Esophagus squamous epithelium (tissue), 5 donors: ENCODE measurements around the gene PP2D1. TPM values are rescaled to one million over a fixed set of nuclear protein-coding genes. Genes with fewer than 3 reads are reported as not detected.
"Not testable (repeated sequence)": the region's sequence is repeated elsewhere in the genome, so short reads cannot be mapped to it uniquely, and the experiment has no call there.

Experiments used
- DNase-seq: peaks from one replicate; lab custom pipeline; 2025; lab: John Stamatoyannopoulos, UW
- H3K27ac ChIP-seq, 4 donors: fragments of 200-600 bp; sonication (generic); one replicate each; pipeline ENCODE4 v1.5.1; 2016 to 2019; ENCODE audit warnings: mild to moderate bottlenecking in 1 of 4
- H3K27me3 ChIP-seq, 4 donors: fragments of 200-600 bp; sonication (generic); 1 replicate in 3 of 4; 2 replicates in 1 of 4; pipeline versions ENCODE4 v1.5.1 to v1.6.0; 2017 to 2021; ENCODE audit warnings: antibody characterized with exemption in 1 of 4
- H3K36me3 ChIP-seq, 3 donors: fragments of 200-600 bp; sonication (generic); one replicate each; pipeline ENCODE4 v1.5.1; 2016 to 2019
- H3K4me1 ChIP-seq, 3 donors: fragments of 200-600 bp; sonication (generic); one replicate each; pipeline ENCODE4 v1.5.1; 2017 to 2019
- H3K4me3 ChIP-seq, 4 donors: fragments of 200-600 bp; sonication (generic); 1 replicate in 3 of 4; 2 replicates in 1 of 4; pipeline ENCODE4 v1.5.1; 2016 to 2019; ENCODE audit warnings: mild to moderate bottlenecking in 2 of 4, moderate library complexity in 1 of 4
- H3K9me3 ChIP-seq, 3 donors: fragments of 200-600 bp; sonication (generic); one replicate each; pipeline ENCODE4 v1.5.1; 2016 to 2019
- CTCF ChIP-seq, 6 experiments: fragments of 450-650 bp in 4 of 6; fragments of 200-600 bp in 2 of 6; sonication (generic) in 2 of 6; IDR thresholded peaks; one replicate each; pipeline ENCODE4 v1.5.1; 2016 to 2019; ENCODE audit warnings: antibody characterized with exemption in 6 of 6, mild to moderate bottlenecking in 4 of 6, moderate library complexity in 4 of 6
- POLR2A ChIP-seq, 4 donors: fragments of 450-650 bp; IDR thresholded peaks; one replicate each; pipeline ENCODE4 v1.6.1; 2017; ENCODE audit warnings: antibody characterized with exemption in 4 of 4, mild to moderate bottlenecking in 4 of 4, moderate library complexity in 3 of 4
- WGBS, 2 donors: methylation state at CpG; one replicate each; pipeline ENCODE4 v1.1.5; 2018; 5-methylcytosine and 5-hydroxymethylcytosine counted together
- intact Hi-C: fragments of 100-400 bp; cut with DNase I; formaldehyde crosslinking; loops from one replicate; pipeline ENCODE4 v1.15.0; 2022
- total RNA-seq, 4 donors: library from RNA; depleted of rRNA; stranded (reverse); fragments of >200 nt; gene quantifications; one replicate each; pipeline ENCODE4 v1.1.0, GENCODE V29; 2016
- donor health status: DM: yes; HTN: yes; CAD: no.

Gene PP2D1
- total RNA-seq, 4 donors from 2014 or later = not detected

DNA sequence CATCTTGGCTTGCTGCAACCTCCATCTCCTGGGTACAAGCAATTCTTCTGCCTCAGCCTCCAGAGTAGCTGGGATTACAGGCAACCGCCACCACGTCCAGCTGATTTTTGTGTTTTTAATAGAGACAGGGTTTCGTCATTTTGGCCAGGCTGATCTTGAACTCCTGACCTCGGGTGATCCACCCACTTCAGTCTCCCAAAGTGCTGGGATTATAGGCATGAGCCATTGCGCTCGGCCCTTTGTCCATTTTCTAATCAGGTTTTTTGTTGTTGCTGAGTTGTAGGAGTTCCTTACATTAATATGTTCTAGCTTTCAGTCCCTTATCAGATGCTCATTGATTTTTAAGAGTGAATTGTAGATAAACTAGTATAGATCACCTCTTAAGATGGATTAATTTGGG is 44.9 kb downstream of the PP2D1 start:
- no peak overlapping the region for H3K4me3 ChIP-seq
- no peaks in the 10 kb centered on the region for H3K9me3 ChIP-seq
- DNase-seq = no peak
- no peaks in the 10 kb centered on the region for H3K27me3 ChIP-seq
- TF ChIP-seq CTCF (IDR thresholded peaks at IDR 0.05) = no peak
- TF ChIP-seq POLR2A (IDR thresholded peaks at IDR 0.05) = no peak
- peaks cover 0 to 19% (median 0%) of the 10 kb centered on the region in 3 donors for H3K36me3 ChIP-seq
- intact Hi-C loops = no loop called here
- no peak overlapping the region for H3K27ac ChIP-seq
- peaks cover 0 to 31% (median 9%) of the 10 kb centered on the region in 3 donors for H3K4me1 ChIP-seq
- 80 to 90% methylated on average over 6 of the region's 6 CpGs for WGBS, 2 donors

- peaks cover 0 to 40% (median 0%) of the 10 kb centered on the region in 3 donors for H3K4me1 ChIP-seq
- H3K27ac ChIP-seq = no peak overlapping the region
- DNase-seq = no peak
- intact Hi-C loops = no loop called here
- peaks cover 0 to 25% (median 0%) of the 10 kb centered on the region in 3 donors for H3K36me3 ChIP-seq
- no peaks in the 10 kb centered on the region for H3K9me3 ChIP-seq
- H3K27me3 ChIP-seq = no peaks in the 10 kb centered on the region
- TF ChIP-seq POLR2A (IDR thresholded peaks at IDR 0.05) (no peak), CTCF (IDR thresholded peaks at IDR 0.05) (no peak)
- 89 to 93% methylated on average over 3 to 4 of the region's 4 CpGs for WGBS, 2 donors
- no peak overlapping the region for H3K4me3 ChIP-seq
These were observed 50.1 kb downstream of the PP2D1 start for GRCh38 chr3:19961960-19962359.

- TF ChIP-seq CTCF (IDR thresholded peaks at IDR 0.05) (no peak), POLR2A (IDR thresholded peaks at IDR 0.05) (no peak)
- H3K4me3 ChIP-seq = no peak overlapping the region
- H3K9me3 ChIP-seq = no peaks in the 10 kb centered on the region
- intact Hi-C loops = no loop called here
- peaks cover 0 to 37% (median 0%) of the 10 kb centered on the region in 3 donors for H3K36me3 ChIP-seq
- WGBS, 2 donors = 71 to 75% methylated on average over 4 of the region's 4 CpGs
- H3K27ac ChIP-seq = no peak overlapping the region
- no peak for DNase-seq
- no peaks in the 10 kb centered on the region for H3K27me3 ChIP-seq
- peaks cover 0 to 37% (median 0%) of the 10 kb centered on the region in 3 donors for H3K4me1 ChIP-seq
These were observed 51.4 kb downstream of the PP2D1 start for GRCh38 chr3:19960696-19961095.

DNA sequence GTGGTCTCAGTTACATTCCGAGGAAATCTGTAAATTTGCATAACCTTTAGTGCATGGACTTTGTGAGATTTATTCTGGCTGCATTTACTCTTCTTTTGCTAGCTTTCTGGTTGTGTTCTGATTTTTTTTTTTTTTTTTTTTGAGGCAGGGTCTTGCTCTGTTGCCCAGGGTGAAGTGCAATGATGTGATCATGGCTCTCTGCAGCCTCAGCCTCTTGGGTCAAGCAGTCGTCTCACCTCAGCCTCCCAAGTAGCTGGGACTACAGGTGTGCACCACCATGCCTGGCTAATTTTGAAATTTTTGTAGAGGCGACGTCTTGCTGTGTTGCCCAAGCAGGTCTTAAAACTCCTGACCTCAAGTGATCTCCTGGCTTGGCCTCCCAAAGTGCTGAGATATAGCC is 52.6 kb downstream of the PP2D1 start:
- Histone ChIP-seq H3K27me3 (no peaks in the 10 kb centered on the region), H3K9me3 (no peaks in the 10 kb centered on the region), H3K4me1 (peaks cover 0 to 25% (median 0%) of the 10 kb centered on the region in 3 donors), H3K4me3 (no peak overlapping the region), H3K27ac (no peak overlapping the region), H3K36me3 (peaks cover 0 to 49% (median 0%) of the 10 kb centered on the region in 3 donors)
- no peak for DNase-seq
- intact Hi-C loops = no loop called here
- TF ChIP-seq POLR2A (IDR thresholded peaks at IDR 0.05) (no peak), CTCF (IDR thresholded peaks at IDR 0.05) (no peak)
- WGBS, 2 donors = 67 to 71% methylated on average over 4 of the region's 4 CpGs

- intact Hi-C loops, DNase-seq, H3K27me3 ChIP-seq, H3K27ac ChIP-seq, H3K4me3 ChIP-seq, H3K9me3 ChIP-seq: not testable (repeated sequence)
- peaks cover 0 to 30% (median 0%) of the 10 kb centered on the region in 3 donors for H3K4me1 ChIP-seq
- 80 to 98% methylated on average over 7 to 8 of the region's 9 CpGs for WGBS, 2 donors
- peaks cover 0 to 71% (median 0%) of the 10 kb centered on the region in 3 donors for H3K36me3 ChIP-seq
These were observed 54.7 kb downstream of the PP2D1 start for GRCh38 chr3:19957354-19957753.

GRCh38 chr3:19954676-19955075 is 57.4 kb downstream of the PP2D1 start:
- TF ChIP-seq POLR2A (IDR thresholded peaks at IDR 0.05) (no peak), CTCF (IDR thresholded peaks at IDR 0.05) (no peak)
- Histone ChIP-seq H3K4me1 (peaks cover 0 to 48% (median 4%) of the 10 kb centered on the region in 3 donors), H3K9me3 (no peaks in the 10 kb centered on the region), H3K36me3 (peaks cover 0 to 74% (median 0%) of the 10 kb centered on the region in 3 donors), H3K4me3 (no peak overlapping the region), H3K27me3 (no peaks in the 10 kb centered on the region), H3K27ac (no peak overlapping the region)
- DNase-seq = no peak
- 97 to 98% methylated on average over 4 of the region's 4 CpGs for WGBS, 2 donors
- intact Hi-C loops = no loop called here
